HCT116 (cell line): Measurements from ENCODE around the gene APBA2. TPM values are rescaled to one million over a fixed set of nuclear protein-coding genes. Genes with fewer than 3 reads are reported as not detected.
"Not testable (repeated sequence)": the region's sequence is repeated elsewhere in the genome, so short reads cannot be mapped to it uniquely, and the experiment has no call there.

ENCODE experiments used
- ATAC-seq: fragments of 200-7000 bp; cut with Tn5 transposase; 2 replicates; pipeline ENCODE4 v1.9.1; 2020; ENCODE audit warnings: mild to moderate bottlenecking, moderate library complexity
- BruUV-seq: library from RNA; stranded (reverse); fragments of 400-500 nt; replicated peaks from 2 replicates; lab custom pipeline; 2021; lab: Mats Ljungman, UMichigan
- CTCF ChIA-PET: fragments of 300-600 bp; sonication (Branson Sonifier 250); formaldehyde crosslinking; loops from one replicate; lab custom pipeline; 2021; ENCODE audit warnings: antibody characterized with exemption; lab: Charles Lee
- POLR2A ChIA-PET: fragments of 300-600, 350-600 bp; sonication (Branson Sonifier 250); formaldehyde crosslinking; loops from one replicate; lab custom pipeline; 2021; ENCODE audit warnings: antibody characterized with exemption; lab: Charles Lee
- RAD21 ChIA-PET, 2 experiments: fragments of 300-600 bp; sonication (Branson Sonifier 250); formaldehyde crosslinking; loops; one replicate each; lab custom pipeline; 2023; ENCODE audit warnings: low total read pairs in 2 of 2; ENCODE audit not compliant: uncharacterized antibody in 2 of 2, unreplicated experiment in 2 of 2, low non-redundant PET in 1 of 2; lab: Charles Lee
- DNase-seq: peaks from one replicate; pipeline ENCODE4 v3.0.0-alpha.2; 2010; ENCODE audit warnings: low read depth, low spot score
- H2AFZ ChIP-seq: fragments of 200-600 bp; shearing (Covaris generic), sonication (generic); 2 replicates; pipeline ENCODE4 v1.6.1; 2017; ENCODE audit warnings: low read depth, mixed run types, mixed read lengths, antibody characterized with exemption, low read length; ENCODE audit not compliant: poor library complexity, severe bottlenecking
- H3K27ac ChIP-seq: 2 replicates; pipeline ENCODE4 v1.5.1; 2012; ENCODE audit warnings: low read depth, low read length
- H3K27me3 ChIP-seq: fragments of 200-600 bp; sonication (generic); 2 replicates; pipeline ENCODE4 v1.6.1; 2016; ENCODE audit warnings: mixed run types, low read length, mixed read lengths; ENCODE audit not compliant: insufficient read depth
- H3K36me3 ChIP-seq, 2 experiments: fragments of 200-500 bp in 1 of 2; fragments of 200-600 bp in 1 of 2; sonication (Bioruptor generic) in 1 of 2; sonication (generic) in 1 of 2; 2 replicates each; pipeline versions ENCODE4 v1.5.1 to v1.6.1; 2014 to 2016; ENCODE audit warnings: low read length in 2 of 2, inconsistent platforms in 1 of 2, mixed read lengths in 1 of 2, mixed run types in 1 of 2; ENCODE audit not compliant: insufficient read depth in 2 of 2, control insufficient read depth in 1 of 2
- H3K4me1 ChIP-seq, 2 experiments: fragments of 200-600 bp in 1 of 2; sonication (generic) in 1 of 2; 2 replicates each; pipeline versions ENCODE4 v1.5.1 to v1.6.1; 2012 to 2017; ENCODE audit warnings: low read length in 2 of 2, inconsistent platforms in 1 of 2, mild to moderate bottlenecking in 1 of 2, mixed read lengths in 1 of 2, mixed run types in 1 of 2, moderate library complexity in 1 of 2; ENCODE audit not compliant: insufficient read depth in 2 of 2, control insufficient read depth in 1 of 2
- H3K4me2 ChIP-seq: fragments of 200-600 bp; sonication (generic); 2 replicates; pipeline ENCODE4 v1.6.1; 2017; ENCODE audit warnings: mixed run types, low read length, mixed read lengths
- H3K4me3 ChIP-seq, 2 experiments: fragments of 200-600 bp in 1 of 2; sonication (generic) in 1 of 2; replicated peaks in 1 of 2; 2 replicates each; pipeline ENCODE4 v1.5.1; 2011 to 2016; ENCODE audit warnings: low read length in 2 of 2, control low read depth in 1 of 2, low read depth in 1 of 2, mild to moderate bottlenecking in 1 of 2, mixed read lengths in 1 of 2, mixed run types in 1 of 2
- H3K79me2 ChIP-seq: fragments of 200-600 bp; sonication (generic); 2 replicates; pipeline ENCODE4 v1.6.1; 2017; ENCODE audit warnings: mild to moderate bottlenecking, mixed run types, low read length, moderate library complexity, mixed read lengths; ENCODE audit not compliant: insufficient read depth
- H3K9ac ChIP-seq: fragments of 200-600 bp; sonication (generic); 2 replicates; pipeline ENCODE4 v1.6.1; 2016; ENCODE audit warnings: low read length, mixed read lengths
- H3K9me2 ChIP-seq: fragments of 200-600 bp; sonication (generic), shearing (Covaris generic); 2 replicates; pipeline ENCODE4 v1.6.1; 2017; ENCODE audit warnings: mixed run types, mild to moderate bottlenecking, moderate library complexity; ENCODE audit not compliant: insufficient read depth
- H3K9me3 ChIP-seq, 2 experiments: fragments of 200-500 bp in 1 of 2; fragments of 200-600 bp in 1 of 2; sonication (Bioruptor generic) in 1 of 2; sonication (generic) in 1 of 2; 2 replicates each; pipeline ENCODE4 v1.6.1; 2014 to 2017; ENCODE audit warnings: low read length in 2 of 2, mixed read lengths in 2 of 2, inconsistent platforms in 1 of 2, low read depth in 1 of 2, mild to moderate bottlenecking in 1 of 2, mixed run types in 1 of 2, moderate library complexity in 1 of 2; ENCODE audit not compliant: control insufficient read depth in 1 of 2, insufficient read depth in 1 of 2
- H4K20me1 ChIP-seq: fragments of 200-600 bp; sonication (generic), shearing (Covaris generic); 2 replicates; pipeline ENCODE4 v1.6.1; 2017; ENCODE audit warnings: mixed run types, mild to moderate bottlenecking, moderate library complexity; ENCODE audit not compliant: insufficient read depth
- EZH2 ChIP-seq: fragments of 200-600 bp; sonication (generic); IDR thresholded peaks from 2 replicates; pipeline ENCODE4 v1.6.1; 2017; ENCODE audit warnings: antibody characterized with exemption, mixed run types
- ZNF274 ChIP-seq: fragments of 200-500 bp; sonication (Bioruptor generic); IDR thresholded peaks from 2 replicates; pipeline ENCODE4 v1.6.1; 2014; ENCODE audit warnings: mild to moderate bottlenecking, low read depth, low read length, inconsistent platforms
- intact Hi-C: fragments of 100-400 bp; cut with micrococcal nuclease; formaldehyde crosslinking; loops from 2 replicates; pipeline ENCODE4 v1.10.0; 2022
- total RNA-seq: library from RNA; stranded (reverse); gene quantifications from one replicate; pipeline ENCODE4 v1.2.1, GENCODE V29; 2021; ENCODE audit not compliant: unreplicated experiment
- TF ChIP-seq, protein P1 (sequence below): IDR thresholded peaks from 2 replicates; pipeline ENCODE4 v1.6.1; 2011; ENCODE audit warnings: mild to moderate bottlenecking, low read length, moderate library complexity; ENCODE audit not compliant: insufficient replicate concordance; ENCODE audit errors: extremely low read depth

The APBA2 gene
- total RNA-seq, 1 experiment from 2014 or later = 0.47 TPM

DNA sequence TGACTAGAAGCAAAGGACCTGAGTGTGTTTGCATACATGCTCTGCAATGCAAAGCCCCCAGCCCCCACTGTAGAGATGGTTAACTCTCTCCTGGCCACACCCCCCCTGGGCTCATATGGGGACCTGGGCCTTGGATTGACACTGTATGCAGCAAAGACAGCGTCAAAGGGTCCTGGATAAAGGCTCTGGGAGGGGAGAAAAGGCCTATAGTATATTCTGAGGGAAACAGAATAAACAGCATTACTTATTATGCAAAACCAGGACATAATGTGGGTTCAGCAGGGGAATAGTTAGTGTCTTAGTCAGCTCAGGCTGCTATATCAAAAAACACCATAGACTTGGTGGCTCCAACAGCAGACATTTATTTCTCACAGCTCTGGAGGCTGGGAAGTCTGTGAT, 158.7 kb downstream of the APBA2 start:
- H3K27ac ChIP-seq = no peak overlapping the region
- H3K9me2 ChIP-seq = no peaks in the 10 kb centered on the region
- peaks cover 4% of the 10 kb centered on the region; the same call in 1 of the 2 replicates for H3K27me3 ChIP-seq
- TF ChIP-seq EZH2 (no peak), ZNF274 (no peak)
- TF ChIP-seq, protein P1, sequence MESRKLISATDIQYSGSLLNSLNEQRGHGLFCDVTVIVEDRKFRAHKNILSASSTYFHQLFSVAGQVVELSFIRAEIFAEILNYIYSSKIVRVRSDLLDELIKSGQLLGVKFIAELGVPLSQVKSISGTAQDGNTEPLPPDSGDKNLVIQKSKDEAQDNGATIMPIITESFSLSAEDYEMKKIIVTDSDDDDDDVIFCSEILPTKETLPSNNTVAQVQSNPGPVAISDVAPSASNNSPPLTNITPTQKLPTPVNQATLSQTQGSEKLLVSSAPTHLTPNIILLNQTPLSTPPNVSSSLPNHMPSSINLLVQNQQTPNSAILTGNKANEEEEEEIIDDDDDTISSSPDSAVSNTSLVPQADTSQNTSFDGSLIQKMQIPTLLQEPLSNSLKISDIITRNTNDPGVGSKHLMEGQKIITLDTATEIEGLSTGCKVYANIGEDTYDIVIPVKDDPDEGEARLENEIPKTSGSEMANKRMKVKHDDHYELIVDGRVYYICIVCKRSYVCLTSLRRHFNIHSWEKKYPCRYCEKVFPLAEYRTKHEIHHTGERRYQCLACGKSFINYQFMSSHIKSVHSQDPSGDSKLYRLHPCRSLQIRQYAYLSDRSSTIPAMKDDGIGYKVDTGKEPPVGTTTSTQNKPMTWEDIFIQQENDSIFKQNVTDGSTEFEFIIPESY = no peak
- no peak overlapping the region for H3K4me2 ChIP-seq
- no peak for ATAC-seq
- ChIA-PET POLR2A (no interaction called here), RAD21 (no interaction called here), CTCF (no interaction called here)
- no TSS peak for BruUV-seq
- intact Hi-C loops = no loop called here
- no peak overlapping the region for H3K4me3 ChIP-seq
- H3K36me3 ChIP-seq = no peaks in the 10 kb centered on the region
- H3K79me2 ChIP-seq = no peaks in the 10 kb centered on the region
- H3K4me1 ChIP-seq = no peaks in the 10 kb centered on the region
- H4K20me1 ChIP-seq = no peaks in the 10 kb centered on the region
- no peak overlapping the region for H3K9ac ChIP-seq
- H3K9me3 ChIP-seq = no peaks in the 10 kb centered on the region
- no peak for DNase-seq
- H2AFZ ChIP-seq = no peak overlapping the region

DNA sequence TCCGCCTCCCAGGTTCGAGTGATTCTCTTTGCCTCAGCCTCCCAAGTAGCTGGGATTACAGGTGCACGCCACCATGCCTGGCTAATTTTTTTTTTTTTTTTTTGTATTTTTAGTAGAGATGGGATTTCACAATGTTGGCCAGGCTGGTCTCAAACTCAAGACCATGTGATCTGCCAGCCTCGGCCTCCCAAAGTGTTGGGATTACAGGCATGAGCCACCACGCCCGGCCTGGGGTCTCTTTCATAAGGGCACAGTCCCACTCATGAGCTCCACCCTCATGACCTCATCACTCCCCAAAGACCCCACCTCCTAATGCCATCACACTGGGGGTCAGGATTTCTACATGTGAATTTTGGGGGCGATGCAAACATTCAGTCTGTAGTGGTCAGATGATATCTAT, 159.4 kb downstream of the APBA2 start:
- H3K27me3 ChIP-seq, intact Hi-C loops, CTCF ChIA-PET: not testable (repeated sequence)

More for the DNA sequence above, 159.4 kb downstream of the APBA2 start:
- H4K20me1 ChIP-seq, H3K9me2 ChIP-seq, H3K79me2 ChIP-seq, H3K27ac ChIP-seq, H3K4me1 ChIP-seq, H3K9me3 ChIP-seq, H3K9ac ChIP-seq, H3K4me2 ChIP-seq, RAD21 ChIA-PET, DNase-seq, H3K4me3 ChIP-seq, POLR2A ChIA-PET, ATAC-seq, BruUV-seq, H2AFZ ChIP-seq, H3K36me3 ChIP-seq: not testable (repeated sequence)
